B cell (primary cell): ENCODE measurements around the gene NEK8. TPM values are rescaled to one million over a fixed set of nuclear protein-coding genes. Genes with fewer than 3 reads are reported as not detected.

Experiments used
- ATAC-seq: fragments of 200-7000 bp; cut with Tn5 transposase; one replicate; pipeline ENCODE4 v1.10.0; 2021; ENCODE audit warnings: low read depth, mild to moderate bottlenecking, moderate number of reproducible peaks, moderate library complexity
- CTCF ChIA-PET: fragments of 350-600 bp; sonication (Branson Sonifier 250); formaldehyde crosslinking; loops from one replicate; lab custom pipeline; 2021; ENCODE audit warnings: antibody characterized with exemption, inconsistent platforms; lab: Charles Lee
- POLR2A ChIA-PET: fragments of 350-600 bp; sonication (Branson Sonifier 250); formaldehyde crosslinking; loops from one replicate; lab custom pipeline; 2021; ENCODE audit warnings: antibody characterized with exemption; lab: Charles Lee
- DNase-seq: peaks from one replicate; pipeline ENCODE4 v3.0.0; 2013
- H2AFZ ChIP-seq: 2 replicates; pipeline ENCODE4 v1.6.1; 2012; ENCODE audit warnings: mild to moderate bottlenecking, low read depth, low read length; ENCODE audit not compliant: insufficient read depth, poor library complexity, severe bottlenecking
- H3K27ac ChIP-seq, 2 donors: 1 replicate in 1 of 2; 2 replicates in 1 of 2; pipeline ENCODE4 v1.5.1; 2012 to 2013; ENCODE audit warnings: low read length in 2 of 2, mild to moderate bottlenecking in 2 of 2, moderate library complexity in 1 of 2
- H3K27me3 ChIP-seq, 4 experiments: fragments of 200-600 bp in 1 of 4; sonication (generic) in 1 of 4; replicated peaks in 1 of 4; 1 replicate in 2 of 4; 2 replicates in 2 of 4; pipeline versions ENCODE4 v1.6.1 to v1.7.0; 2013 to 2016; ENCODE audit warnings: low read length in 3 of 4, mild to moderate bottlenecking in 2 of 4, mixed read lengths in 1 of 4, moderate library complexity in 1 of 4; ENCODE audit not compliant: insufficient read depth in 4 of 4, control insufficient read depth in 3 of 4; ENCODE audit errors: control extremely low read depth in 1 of 4
- H3K36me3 ChIP-seq, 2 experiments: replicated peaks in 1 of 2; 1 replicate in 1 of 2; 2 replicates in 1 of 2; pipeline versions ENCODE4 v1.6.1 to v1.7.1; 2013; ENCODE audit warnings: low read length in 1 of 2; ENCODE audit not compliant: insufficient read depth in 2 of 2, control insufficient read depth in 1 of 2; ENCODE audit errors: control extremely low read depth in 1 of 2, extremely low read depth in 1 of 2
- H3K4me1 ChIP-seq, 2 donors: fragments of 200-600 bp in 1 of 2; sonication (generic) in 1 of 2; 1 replicate in 1 of 2; 2 replicates in 1 of 2; pipeline versions ENCODE4 v1.5.1 to v1.6.1; 2013 to 2017; ENCODE audit warnings: low read length in 2 of 2; ENCODE audit not compliant: control insufficient read depth in 2 of 2, insufficient read depth in 2 of 2
- H3K4me2 ChIP-seq: replicated peaks from 2 replicates; pipeline ENCODE3; 2012; ENCODE audit warnings: mild to moderate bottlenecking, low read depth, low read length; ENCODE audit not compliant: poor library complexity, severe bottlenecking
- H3K4me3 ChIP-seq, 5 experiments: fragments of 200-600 bp in 1 of 5; sonication (generic) in 1 of 5; 1 replicate in 3 of 5; 2 replicates in 2 of 5; pipeline versions ENCODE4 v1.5.1 to v1.7.0; 2011 to 2016; ENCODE audit warnings: low read length in 4 of 5, mild to moderate bottlenecking in 4 of 5, low read depth in 2 of 5, control low read depth in 1 of 5, moderate library complexity in 1 of 5; ENCODE audit not compliant: insufficient read depth in 1 of 5; ENCODE audit errors: control extremely low read depth in 1 of 5, extremely low read depth in 1 of 5
- H3K79me2 ChIP-seq: fragments of 200-600 bp; sonication (generic); one replicate; pipeline ENCODE4 v1.6.0; 2016; ENCODE audit warnings: low read length; ENCODE audit not compliant: control insufficient read depth, insufficient read depth
- H3K9ac ChIP-seq: fragments of 200-600 bp; sonication (generic); 2 replicates; pipeline ENCODE4 v1.6.1; 2017; ENCODE audit warnings: mild to moderate bottlenecking, low read length, moderate library complexity
- H3K9me3 ChIP-seq, 3 donors: one replicate each; pipeline versions ENCODE4 v1.6.1 to v1.7.1; 2013; ENCODE audit warnings: low read length in 2 of 3; ENCODE audit not compliant: control insufficient read depth in 2 of 3, insufficient read depth in 1 of 3; ENCODE audit errors: control extremely low read depth in 1 of 3
- H4K20me1 ChIP-seq: 2 replicates; pipeline ENCODE4 v1.6.0; 2012; ENCODE audit warnings: mild to moderate bottlenecking, low read length; ENCODE audit not compliant: insufficient read depth, control insufficient read depth, poor library complexity, severe bottlenecking
- H3K27ac Mint-ChIP-seq: one replicate; pipeline ENCODE4 v1.8.0; 2021; ENCODE audit warnings: mixed read lengths
- H3K27me3 Mint-ChIP-seq: one replicate; pipeline ENCODE4 v1.8.0; 2021; ENCODE audit warnings: mixed read lengths
- H3K4me1 Mint-ChIP-seq: one replicate; pipeline ENCODE4 v1.8.0; 2021; ENCODE audit warnings: mixed read lengths
- H3K4me3 Mint-ChIP-seq: one replicate; pipeline ENCODE4 v1.8.0; 2021; ENCODE audit warnings: mixed read lengths
- H3K9me3 Mint-ChIP-seq: one replicate; pipeline ENCODE4 v1.8.0; 2022; ENCODE audit warnings: mixed read lengths; ENCODE audit not compliant: insufficient read depth
- CTCF ChIP-seq: fragments of 200-600 bp; IDR thresholded peaks from one replicate; pipeline ENCODE4 v1.8.0; 2022; ENCODE audit warnings: antibody characterized with exemption, mild to moderate bottlenecking
- EZH2 ChIP-seq: IDR thresholded peaks from 2 replicates; pipeline ENCODE4 v1.6.1; 2012; ENCODE audit warnings: borderline replicate concordance, low read depth, mild to moderate bottlenecking, moderate library complexity, low read length; ENCODE audit not compliant: insufficient read depth, poor library complexity, severe bottlenecking
- WGBS: methylation state at CpG from one replicate; pipeline ENCODE4 v1.1.5; 2013; ENCODE audit warnings: missing lambda C conversion rate; ENCODE audit not compliant: insufficient coverage; 5-methylcytosine and 5-hydroxymethylcytosine counted together
- intact Hi-C: fragments of 100-400 bp; cut with micrococcal nuclease; formaldehyde crosslinking; loops from one replicate; pipeline ENCODE4 v1.10.0; 2022
- polyA plus RNA-seq: library from polyadenylated mRNA; depleted of rRNA; stranded (reverse); fragments of >200 nt; gene quantifications from 2 replicates; pipeline ENCODE4 v1.2.3, GENCODE V29; 2012
- total RNA-seq, 2 donors: library from RNA; stranded (reverse); fragments of 120-200 nt in 1 of 2; gene quantifications; 1 replicate in 1 of 2; 2 replicates in 1 of 2; pipeline versions ENCODE4 v1.2.3 to v1.2.4, GENCODE V29; 2013 to 2022

The NEK8 gene
- total and polyA plus RNA-seq, 2 donors (not counting 1 experiment from before 2014, with no cell fraction given): 58.0 to 305 TPM

DNA sequence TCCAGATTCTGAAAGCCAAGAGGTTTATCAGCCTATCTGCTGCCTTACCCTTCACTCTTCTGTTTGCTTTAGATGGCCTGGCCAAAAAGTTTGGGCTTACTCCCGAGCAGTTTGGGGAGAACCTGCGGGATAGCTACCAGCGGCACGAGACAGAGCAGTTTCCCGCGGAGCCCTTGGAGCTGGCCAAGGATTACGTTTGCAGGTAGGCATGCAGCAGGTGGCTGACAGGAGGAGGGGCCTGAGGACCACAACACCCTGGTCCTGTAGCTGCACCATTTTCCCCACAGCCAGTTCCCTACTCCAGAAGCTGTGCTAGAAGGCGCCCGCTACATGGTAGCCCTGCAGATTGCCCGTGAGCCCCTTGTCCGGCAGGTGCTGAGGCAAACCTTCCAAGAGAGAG lies 45.9 kb upstream of the NEK8 start:
- H3K4me1 ChIP-seq: no peaks in the 10 kb centered on the region
- TF ChIP-seq CTCF: no peak
- TF ChIP-seq EZH2: no peak
- H3K4me1 Mint-ChIP-seq: no peaks in the 10 kb centered on the region
- no peak overlapping the region for H3K27ac Mint-ChIP-seq
- H3K4me3 ChIP-seq: no peak overlapping the region
- intact Hi-C loops: no loop called here
- ChIA-PET POLR2A (no interaction called here), CTCF (no interaction called here)
- H3K9ac ChIP-seq: no peak overlapping the region
- no peak overlapping the region for H2AFZ ChIP-seq
- no peak for ATAC-seq
- no peak overlapping the region for H3K27ac ChIP-seq
- no peak for DNase-seq
- H3K4me2 ChIP-seq: no peak overlapping the region
- WGBS: 99% methylated on average over 11 of the region's 11 CpGs
- H3K27me3 Mint-ChIP-seq: no peaks in the 10 kb centered on the region
- H3K9me3 ChIP-seq: no peaks in the 10 kb centered on the region
- peaks cover 6 to 94% of the 10 kb centered on the region in 2 experiments for H3K36me3 ChIP-seq
- H3K79me2 ChIP-seq: no peaks in the 10 kb centered on the region
- H3K9me3 Mint-ChIP-seq: no peaks in the 10 kb centered on the region
- no peaks in the 10 kb centered on the region for H4K20me1 ChIP-seq
- no peaks in the 10 kb centered on the region for H3K27me3 ChIP-seq
- H3K4me3 Mint-ChIP-seq: no peak overlapping the region

GRCh38 chr17:28684963-28685362 lies 43.6 kb upstream of the NEK8 start:
- Histone ChIP-seq H4K20me1 (peaks cover 7% of the 10 kb centered on the region), H3K4me1 (no peaks in the 10 kb centered on the region), H3K27me3 (no peaks in the 10 kb centered on the region), H3K36me3 (peaks cover 14 to 94% of the 10 kb centered on the region in 2 experiments), H3K4me2 (no peak overlapping the region), H3K9ac (no peak overlapping the region), H3K79me2 (no peaks in the 10 kb centered on the region), H3K9me3 (no peaks in the 10 kb centered on the region), H3K4me3 (no peak overlapping the region), H2AFZ (no peak overlapping the region), H3K27ac (no peak overlapping the region)
- intact Hi-C loops: no loop called here
- Mint-ChIP-seq H3K27me3 (no peaks in the 10 kb centered on the region), H3K4me1 (no peaks in the 10 kb centered on the region), H3K27ac (no peak overlapping the region), H3K9me3 (no peaks in the 10 kb centered on the region), H3K4me3 (no peak overlapping the region)
- no peak for ATAC-seq
- ChIA-PET CTCF (no interaction called here), POLR2A (no interaction called here)
- TF ChIP-seq CTCF (no peak), EZH2 (no peak)
- DNase-seq: no peak
- 100% methylated on average over 3 of the region's 3 CpGs for WGBS
